CD4-positive, alpha-beta T cell treated with Interferon gamma for 1 hour (primary cell): ENCODE results near the gene KRT25.

Experiments used
- DNase-seq: peaks from one replicate; pipeline ENCODE4 v3.0.0-alpha.2; 2020

Gene KRT25, protein sequence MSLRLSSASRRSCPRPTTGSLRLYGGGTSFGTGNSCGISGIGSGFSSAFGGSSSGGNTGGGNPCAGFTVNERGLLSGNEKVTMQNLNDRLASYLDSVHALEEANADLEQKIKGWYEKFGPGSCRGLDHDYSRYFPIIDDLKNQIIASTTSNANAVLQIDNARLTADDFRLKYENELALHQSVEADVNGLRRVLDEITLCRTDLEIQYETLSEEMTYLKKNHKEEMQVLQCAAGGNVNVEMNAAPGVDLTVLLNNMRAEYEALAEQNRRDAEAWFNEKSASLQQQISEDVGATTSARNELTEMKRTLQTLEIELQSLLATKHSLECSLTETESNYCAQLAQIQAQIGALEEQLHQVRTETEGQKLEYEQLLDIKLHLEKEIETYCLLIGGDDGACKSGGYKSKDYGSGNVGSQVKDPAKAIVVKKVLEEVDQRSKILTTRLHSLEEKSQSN

GRCh38 chr17:40755231-40755630, at the start of gene KRT25:
Gene KRT25, minus strand, starts transcription at chr17:40755331. Its CDS starts 60 bp downstream, at chr17:40755271.
- no peak for DNase-seq

DNA sequence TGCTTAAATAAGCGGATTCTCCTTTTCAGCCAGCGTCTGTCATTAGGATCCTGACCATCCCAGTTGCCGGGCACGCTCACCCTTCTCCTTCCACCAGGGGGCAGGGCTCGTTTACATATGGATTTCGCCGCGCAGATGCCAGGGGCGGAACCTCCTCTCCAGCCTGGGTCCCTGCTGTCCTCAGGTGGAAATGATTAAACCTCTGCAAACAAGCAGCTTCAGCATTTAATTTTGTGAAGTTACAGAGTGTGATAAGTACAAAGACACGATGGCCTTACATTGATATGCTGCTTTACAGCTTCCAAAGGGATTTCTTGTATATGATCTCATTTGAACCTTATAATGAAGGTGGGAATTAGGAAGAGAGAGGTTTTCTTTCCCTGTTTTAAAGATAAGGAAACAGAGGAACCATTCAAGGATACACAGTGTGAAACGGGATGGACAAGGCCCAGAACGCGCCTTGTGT, 48.5 kb upstream of the KRT25 start:
- peak; percentile 62 for DNase-seq

DNA sequence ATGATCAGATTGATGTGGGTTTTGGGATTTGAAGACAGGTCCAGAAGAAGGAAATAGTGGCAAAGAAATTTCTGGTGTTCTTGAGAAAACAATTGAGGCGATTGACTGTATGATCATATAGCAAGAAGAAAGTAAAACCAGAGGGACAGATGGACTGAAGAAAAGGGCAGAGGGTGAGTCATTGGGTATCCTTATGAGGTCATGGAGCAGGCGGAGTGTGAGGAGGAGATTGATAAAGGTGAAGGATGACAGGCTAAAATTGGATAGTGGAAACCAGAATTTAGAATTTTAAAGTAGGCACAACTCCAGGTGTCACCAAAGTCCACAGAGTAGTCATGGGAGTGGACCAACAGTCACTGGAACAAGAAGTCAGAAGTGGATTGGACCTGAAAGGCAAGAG, 46.0 kb upstream of the KRT25 start:
- no peak for DNase-seq

DNA sequence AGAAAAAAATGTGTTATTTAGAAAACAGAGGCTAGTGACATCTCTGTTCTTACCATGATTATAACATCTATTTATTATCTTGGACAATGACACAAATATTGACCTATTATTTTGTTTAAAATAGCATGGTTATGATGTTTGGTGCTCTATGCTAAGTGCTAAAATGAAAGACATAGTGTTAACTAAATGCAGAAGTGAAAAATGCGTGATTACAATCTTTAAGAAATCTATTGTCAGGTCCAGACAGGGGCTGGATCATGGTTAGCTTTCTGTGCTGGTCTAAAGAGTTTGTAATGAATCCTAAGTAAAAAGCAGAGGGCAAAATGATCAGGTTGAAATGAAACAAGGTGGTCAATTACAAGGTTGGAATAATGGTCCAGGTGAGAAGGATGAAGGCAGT, 45.2 kb upstream of the KRT25 start:
- no peak for DNase-seq

GRCh38 chr17:40799859-40800258, 44.7 kb upstream of the KRT25 start, which contains the start of gene KRT28:
Gene KRT28, minus strand, starts transcription at chr17:40799959. Its CDS starts 66 bp downstream, at chr17:40799893.
- no peak for DNase-seq

DNA sequence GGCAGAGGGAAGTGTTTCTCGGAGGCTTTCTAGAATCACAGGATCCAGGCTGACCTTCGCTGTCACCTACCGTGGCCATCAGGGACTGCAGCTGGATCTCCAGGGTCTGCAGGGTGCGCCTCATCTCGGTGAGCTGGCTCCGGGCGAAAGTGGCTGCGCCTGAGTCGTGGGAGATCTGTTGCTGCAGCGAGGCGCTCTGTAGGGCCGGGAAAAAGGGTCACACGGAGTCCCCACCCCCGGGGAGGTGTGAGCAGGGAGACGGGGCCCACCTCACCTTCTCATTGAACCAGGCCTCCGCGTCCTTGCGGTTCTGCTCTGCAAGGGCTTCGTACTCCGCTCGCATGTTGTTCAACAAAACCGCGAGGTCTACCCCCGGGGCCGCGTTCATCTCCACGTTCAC, 41.7 kb upstream of the KRT25 start:
- DNase-seq = no peak

DNA sequence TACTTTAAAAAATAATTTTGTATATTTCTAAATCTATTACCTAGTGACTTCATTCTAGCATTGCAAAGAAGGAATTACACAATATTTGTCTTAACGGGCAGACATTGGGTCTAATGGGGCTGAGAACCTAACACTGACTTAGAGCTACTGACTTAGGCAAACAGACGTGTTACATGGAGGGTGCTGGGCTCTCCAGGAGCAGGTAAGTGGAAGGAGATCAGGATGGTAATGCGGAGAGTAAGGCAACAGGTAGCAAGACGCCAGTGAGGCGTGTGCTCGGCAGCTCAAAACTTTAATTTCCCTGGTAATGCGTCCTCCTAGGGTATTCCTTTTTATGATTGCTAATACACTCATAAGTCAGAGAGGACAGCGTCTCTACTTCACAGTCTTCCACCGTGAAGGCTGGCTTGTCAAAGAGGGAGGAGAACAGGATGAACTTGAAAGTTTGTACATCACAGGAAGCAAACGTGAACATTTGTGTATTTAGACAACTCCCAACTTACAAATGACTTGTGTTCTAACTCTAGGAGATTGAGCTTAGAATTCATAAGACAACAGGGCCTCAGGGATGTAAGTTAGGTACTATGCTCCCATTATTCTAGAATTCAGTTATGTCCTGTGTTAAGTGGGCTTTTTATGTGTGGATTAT, 40.0 kb upstream of the KRT25 start:
- no peak for DNase-seq

DNA sequence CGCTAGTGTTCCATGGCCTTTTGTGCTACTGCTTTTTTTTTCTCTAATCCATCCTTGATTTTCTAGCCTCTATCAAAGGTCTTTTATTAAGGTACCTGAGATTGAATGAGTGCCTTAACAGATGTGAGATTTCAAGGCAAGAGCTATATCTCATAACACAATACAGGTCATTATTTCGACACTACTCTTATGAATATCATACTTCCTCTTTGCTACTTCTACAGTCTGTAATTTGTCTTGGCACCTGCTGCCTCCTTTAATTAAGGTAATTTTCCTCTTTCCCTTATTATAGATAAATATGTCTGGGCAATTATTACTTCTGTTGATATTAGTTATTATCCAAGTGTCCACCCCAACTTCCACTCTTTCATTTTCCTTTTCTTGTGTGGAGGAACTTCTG, 39.3 kb upstream of the KRT25 start:
- DNase-seq = no peak

GRCh38 chr17:40793832-40794231, 38.7 kb upstream of the KRT25 start:
- no peak for DNase-seq

DNA sequence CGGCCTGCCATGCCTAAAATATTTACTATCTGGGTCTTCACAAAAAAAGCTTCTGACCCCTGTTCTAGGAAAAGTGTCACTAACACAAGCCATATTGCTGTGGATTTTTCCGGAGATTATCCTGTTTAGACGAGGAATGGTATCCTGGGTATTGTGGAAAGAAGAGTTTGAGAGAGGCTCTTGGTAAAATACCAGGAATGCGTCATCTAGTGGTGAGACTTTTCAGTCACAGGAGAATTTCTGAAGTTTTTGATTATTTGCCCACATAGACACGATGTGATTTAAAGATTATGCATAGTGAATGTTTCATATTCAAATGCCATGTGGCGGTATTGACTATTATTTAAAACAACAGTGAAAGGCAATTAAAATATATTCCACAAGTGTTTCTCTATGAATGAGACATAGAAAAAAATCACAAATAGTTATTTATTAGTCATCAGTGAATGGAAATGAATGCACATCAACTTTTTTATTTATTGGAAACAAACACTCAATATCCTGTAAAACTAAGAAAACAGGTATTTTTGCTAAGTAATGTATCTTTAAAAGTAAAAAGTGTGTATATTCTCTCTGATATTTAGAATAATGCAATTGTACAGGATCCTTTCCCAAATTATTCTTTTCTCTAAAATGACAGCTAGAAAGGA, 36.8 kb upstream of the KRT25 start:
- no peak for DNase-seq

GRCh38 chr17:40791111-40791510, 36.0 kb upstream of the KRT25 start:
- no peak for DNase-seq

DNA sequence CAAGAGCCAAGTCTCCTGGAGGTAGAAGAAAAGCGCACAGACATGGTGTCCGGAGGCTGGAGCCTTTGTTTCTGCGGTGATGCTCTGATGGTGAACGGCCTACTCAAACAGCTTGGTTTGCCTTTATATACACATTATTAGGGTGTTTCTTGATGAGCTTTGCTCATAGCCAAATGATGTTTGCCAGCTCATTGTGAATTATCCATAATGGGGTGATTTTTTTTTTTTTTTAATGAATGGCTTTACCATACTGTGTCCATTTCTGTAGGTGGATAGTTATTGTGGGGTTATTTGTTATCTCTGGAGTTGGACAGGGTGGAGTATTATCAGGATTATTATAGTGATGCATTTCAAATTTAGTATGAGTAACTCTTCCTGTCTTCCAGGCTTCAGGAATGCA, 27.3 kb upstream of the KRT25 start, which contains the start of gene KRT27:
TSS of gene KRT27 (minus strand) at position 101 of the 400 bp plus-strand sequence. CDS start at position 44, 57 bp downstream.
- DNase-seq = no peak

DNA sequence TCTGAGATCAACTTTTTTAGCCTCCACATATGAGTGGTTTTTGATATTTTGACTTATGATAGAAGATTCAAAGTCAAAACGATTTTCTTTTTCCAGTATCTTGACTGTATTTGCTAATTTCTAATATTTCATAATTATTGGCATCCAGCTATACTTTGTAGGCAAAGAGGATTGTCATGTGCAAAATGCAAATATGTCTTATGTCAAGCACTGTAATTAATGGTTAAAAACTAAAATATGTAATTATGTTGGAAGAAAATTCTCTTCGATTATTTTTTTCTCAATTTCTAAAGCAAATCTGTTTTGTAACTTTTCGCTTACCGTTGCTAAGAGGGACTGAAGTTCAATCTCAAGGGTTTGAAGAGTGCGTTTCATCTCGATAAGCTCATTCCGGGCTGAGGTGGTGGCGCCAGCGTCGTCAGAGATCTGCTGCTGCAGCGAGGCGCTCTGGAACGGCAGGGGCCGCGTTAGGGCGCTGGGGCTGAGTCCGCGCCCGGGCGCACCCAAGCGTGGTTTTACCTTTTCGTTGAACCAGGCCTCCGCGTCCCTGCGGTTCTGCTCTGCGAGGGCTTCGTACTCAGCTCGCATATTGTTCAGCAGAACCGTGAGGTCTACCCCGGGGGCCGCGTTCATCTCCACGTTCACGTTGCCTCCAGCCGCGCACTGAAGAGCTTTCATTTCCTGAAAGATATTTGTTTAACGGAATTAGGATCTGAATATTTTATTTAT, 24.2 kb upstream of the KRT25 start:
- DNase-seq = no peak

DNA sequence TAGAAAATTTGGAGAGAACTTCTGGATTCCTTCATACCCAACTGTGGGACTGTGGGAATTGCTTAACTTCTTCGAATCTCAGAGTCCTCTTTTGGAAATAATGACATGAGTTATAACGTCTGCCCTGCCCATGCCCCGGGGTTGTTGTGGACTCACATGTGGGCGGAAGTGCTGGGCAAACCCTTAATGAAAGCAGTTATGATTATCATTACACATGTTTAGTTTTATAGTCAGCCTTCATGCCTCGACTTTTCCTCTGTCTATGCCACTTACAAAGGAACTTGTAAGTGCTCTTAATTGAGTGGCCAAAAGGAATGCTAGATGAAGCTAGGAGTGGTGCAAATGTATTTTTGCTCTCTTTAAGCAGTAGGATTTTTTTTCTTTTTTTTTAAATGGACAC, 23.3 kb upstream of the KRT25 start:
- no peak for DNase-seq

DNA sequence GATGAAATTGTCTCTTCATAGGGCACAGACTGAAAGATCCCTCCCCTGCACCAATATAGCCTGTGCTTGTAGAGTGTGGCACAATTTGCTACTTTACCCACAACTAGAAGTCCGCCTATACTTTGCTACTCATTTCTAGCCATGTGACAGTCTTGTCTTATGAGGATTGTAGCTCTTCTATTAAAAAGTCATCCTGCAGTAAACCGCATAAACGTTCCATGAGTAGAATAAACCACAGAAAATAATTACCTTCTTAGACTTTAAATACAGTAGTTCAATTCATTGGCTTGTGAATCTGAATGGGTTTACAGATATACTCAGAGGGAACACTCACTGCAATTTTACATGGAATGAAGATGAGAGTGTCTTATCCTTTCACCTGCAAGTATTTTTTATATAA, 22.8 kb upstream of the KRT25 start:
- no peak for DNase-seq

GRCh38 chr17:40777459-40777858, 22.3 kb upstream of the KRT25 start:
- DNase-seq = no peak

GRCh38 chr17:40775945-40776344, 20.8 kb upstream of the KRT25 start:
- DNase-seq = no peak

DNA sequence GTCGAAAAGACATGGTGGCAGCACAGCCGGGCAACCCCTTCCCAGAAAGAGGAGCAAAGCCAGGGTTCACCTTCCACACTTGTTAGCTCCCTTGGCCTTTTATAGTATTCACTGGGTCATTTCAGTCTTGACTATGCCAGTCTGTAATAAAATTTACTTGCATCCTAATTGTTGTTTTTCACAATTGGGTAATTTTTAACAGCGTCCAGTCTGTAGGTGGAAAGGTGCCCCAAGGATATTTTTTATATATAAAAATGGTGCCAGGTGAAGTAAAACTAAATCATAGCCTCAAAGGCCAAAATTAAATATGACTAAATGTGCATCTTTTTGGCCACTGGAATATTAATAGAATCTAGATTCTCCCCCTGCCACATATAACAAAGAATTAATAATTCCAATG, 17.0 kb upstream of the KRT25 start, which contains the start of gene KRT26:
TSS of gene KRT26 (minus strand) at position 101 of the 400 bp plus-strand sequence. CDS start at position 13, 88 bp downstream.
- DNase-seq = no peak

DNA sequence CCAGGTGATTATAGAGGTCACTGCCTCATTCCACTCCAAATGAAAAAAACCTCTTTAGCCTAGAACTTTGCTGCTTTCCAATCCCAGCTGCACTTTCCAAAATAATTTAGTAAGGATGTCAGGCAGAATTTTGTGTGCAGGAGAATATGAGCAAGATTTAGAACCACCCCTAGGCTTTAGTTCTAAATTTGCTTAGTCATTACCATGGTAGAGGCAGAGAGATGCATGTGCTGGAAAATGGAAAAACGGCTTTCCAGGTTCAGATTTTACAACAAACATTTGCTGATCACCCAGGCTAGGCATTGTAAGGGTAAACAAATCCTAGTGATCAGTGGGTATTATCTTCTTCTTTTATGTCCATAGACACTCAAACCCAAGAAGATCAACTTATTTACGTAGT, 10.5 kb upstream of the KRT25 start:
- DNase-seq = no peak

DNA sequence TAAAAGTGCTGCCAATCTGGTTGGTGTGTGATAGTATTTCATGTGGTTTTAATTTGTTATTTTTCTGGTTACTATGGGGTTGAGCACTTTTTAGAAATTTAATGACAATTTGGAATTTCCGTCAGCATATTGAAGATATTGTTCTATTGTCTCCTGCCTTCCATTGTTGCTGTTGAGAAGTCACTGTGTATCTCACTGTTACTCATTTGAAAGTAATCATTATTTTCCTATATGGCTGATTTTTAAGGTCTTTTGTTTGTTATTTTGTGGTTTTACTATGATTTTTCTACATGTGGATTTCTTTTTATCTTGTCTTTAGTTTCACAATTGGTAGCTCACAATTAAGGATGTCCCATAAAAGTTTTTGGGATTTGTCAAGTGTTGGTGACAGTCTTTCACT, 8.6 kb upstream of the KRT25 start:
- no peak for DNase-seq

GRCh38 chr17:40760105-40761016, 5.2 kb upstream of the KRT25 start:
- no peak for DNase-seq

GRCh38 chr17:40753804-40754203, 1.3 kb downstream of the KRT25 start:
- DNase-seq = no peak
